ENCODE data around the gene RFX7.

DNA sequence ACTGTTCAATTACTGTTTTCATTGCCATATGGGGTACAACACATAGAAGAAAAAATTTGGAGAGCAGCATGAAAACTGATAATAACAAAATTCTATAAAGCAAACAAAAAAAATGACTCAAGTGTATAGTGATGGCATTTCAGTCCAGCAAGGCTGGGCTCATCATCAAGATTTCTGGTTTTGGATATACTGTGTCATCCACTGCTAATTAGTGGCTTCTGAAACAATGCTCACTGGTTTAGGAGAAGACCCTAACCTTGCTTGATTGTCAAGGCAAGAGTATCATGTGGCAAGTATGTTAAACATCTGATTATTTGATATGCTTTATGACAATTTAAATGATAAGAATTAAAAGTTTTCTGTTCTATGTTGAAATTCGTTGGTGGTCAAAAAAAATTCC, 96.9 kb downstream of the RFX7 start:
- TF ChIP-seq, protein P1, sequence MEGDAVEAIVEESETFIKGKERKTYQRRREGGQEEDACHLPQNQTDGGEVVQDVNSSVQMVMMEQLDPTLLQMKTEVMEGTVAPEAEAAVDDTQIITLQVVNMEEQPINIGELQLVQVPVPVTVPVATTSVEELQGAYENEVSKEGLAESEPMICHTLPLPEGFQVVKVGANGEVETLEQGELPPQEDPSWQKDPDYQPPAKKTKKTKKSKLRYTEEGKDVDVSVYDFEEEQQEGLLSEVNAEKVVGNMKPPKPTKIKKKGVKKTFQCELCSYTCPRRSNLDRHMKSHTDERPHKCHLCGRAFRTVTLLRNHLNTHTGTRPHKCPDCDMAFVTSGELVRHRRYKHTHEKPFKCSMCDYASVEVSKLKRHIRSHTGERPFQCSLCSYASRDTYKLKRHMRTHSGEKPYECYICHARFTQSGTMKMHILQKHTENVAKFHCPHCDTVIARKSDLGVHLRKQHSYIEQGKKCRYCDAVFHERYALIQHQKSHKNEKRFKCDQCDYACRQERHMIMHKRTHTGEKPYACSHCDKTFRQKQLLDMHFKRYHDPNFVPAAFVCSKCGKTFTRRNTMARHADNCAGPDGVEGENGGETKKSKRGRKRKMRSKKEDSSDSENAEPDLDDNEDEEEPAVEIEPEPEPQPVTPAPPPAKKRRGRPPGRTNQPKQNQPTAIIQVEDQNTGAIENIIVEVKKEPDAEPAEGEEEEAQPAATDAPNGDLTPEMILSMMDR (IDR thresholded peaks at IDR 0.05 in 2 of 3, conservative IDR thresholded peaks at IDR 0.05 in 1 of 3; ENCODE audit: borderline replicate concordance in 1 of 3, insufficient read depth in 1 of 3, low read depth in 2 of 3, low read length in 2 of 3): no peak
- TF ChIP-seq ELF1 (IDR thresholded peaks at IDR 0.05; ENCODE audit: borderline replicate concordance, low read depth) (no peak), POLR2A (IDR thresholded peaks at IDR 0.05; ENCODE audit: borderline replicate concordance, extremely low read depth, insufficient read depth, insufficient read length) (no peak), EZH2 (IDR thresholded peaks at IDR 0.05) (no peak), MAX (IDR thresholded peaks at IDR 0.05) (no peak), YY1 (IDR thresholded peaks at IDR 0.05; ENCODE audit: extremely low read depth, insufficient replicate concordance, low read depth, low read length) (no peak), RAD21 (IDR thresholded peaks at IDR 0.05; ENCODE audit: low read depth) (no peak), JUND (IDR thresholded peaks at IDR 0.05) (no peak), POLR2AphosphoS5 (IDR thresholded peaks at IDR 0.05; ENCODE audit: low read depth, low read length) (no peak), EGR1 (IDR thresholded peaks at IDR 0.05; ENCODE audit: low read depth) (no peak), REST (IDR thresholded peaks at IDR 0.05; ENCODE audit: low read depth) (no peak), CEBPB (IDR thresholded peaks at IDR 0.05; ENCODE audit: low read depth) (no peak)
